NCI-H1105 treated with DMSO at 0.1 percent for 48 hours (cell line): ENCODE results near the gene PFKFB3.
"Not testable (repeated sequence)": the region's sequence is repeated elsewhere in the genome, so short reads cannot be mapped to it uniquely, and the experiment has no call there.

Experiments used
- DNase-seq: peaks from one replicate; lab custom pipeline; 2025; lab: John Stamatoyannopoulos, UW

The PFKFB3 gene

DNA sequence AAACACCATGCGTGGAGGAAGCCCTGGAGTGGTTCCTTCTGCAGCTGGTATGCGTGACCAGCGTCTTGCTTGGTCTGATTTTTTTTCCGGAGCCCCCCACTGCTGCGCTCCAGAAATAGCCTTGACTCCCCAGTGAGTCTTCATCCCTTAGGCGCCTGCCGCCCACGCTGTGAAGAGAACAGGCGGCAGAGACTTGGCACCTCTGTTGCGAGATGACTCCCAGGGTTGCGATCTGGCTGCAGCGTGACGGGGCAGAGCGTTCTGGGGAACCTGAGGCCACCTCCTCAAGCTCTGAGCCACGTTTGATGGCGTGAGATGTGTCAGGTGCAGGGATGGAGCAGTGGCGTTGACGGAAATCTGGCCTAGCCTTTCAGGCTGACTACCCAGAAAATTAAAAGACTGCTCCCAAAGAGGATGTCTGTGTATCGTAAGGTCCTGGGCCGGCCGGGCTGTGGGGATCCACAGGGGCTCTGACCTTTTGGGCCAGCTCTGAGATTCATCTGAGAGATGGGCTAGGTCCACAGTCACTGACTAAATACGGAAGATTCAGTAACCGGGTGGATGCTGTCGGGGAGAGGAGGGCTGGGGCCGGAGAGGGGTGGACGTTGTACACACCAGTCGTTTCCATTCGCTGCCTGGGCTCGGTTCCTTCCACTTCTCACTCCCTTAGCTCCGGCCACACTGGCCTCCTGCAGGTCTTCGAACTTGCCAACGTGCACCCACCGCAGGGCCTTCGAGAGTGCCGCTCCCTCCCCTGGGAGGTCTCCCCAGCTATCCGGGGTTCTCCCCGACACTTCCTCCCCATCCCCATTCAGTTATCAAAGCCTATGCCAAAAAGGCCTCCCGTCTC, 33.8 kb downstream of the PFKFB3 start:
- DNase-seq = no peak

DNA sequence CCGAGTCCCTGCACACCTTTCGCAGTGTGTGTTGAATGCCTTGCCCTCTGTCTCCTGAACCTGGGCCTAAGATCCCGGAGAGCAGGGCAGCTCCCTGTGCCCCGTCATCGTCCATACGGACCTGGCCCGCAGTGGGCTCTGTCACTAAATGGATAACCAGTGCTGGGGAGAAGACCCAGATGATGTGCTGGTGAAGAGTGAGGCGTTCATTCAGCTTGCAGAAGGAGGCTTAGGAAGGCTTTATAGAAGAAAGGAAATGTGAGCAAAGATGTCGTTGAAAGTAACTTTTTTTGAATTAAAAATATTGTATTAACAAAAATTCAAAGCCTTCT, 34.4 kb downstream of the PFKFB3 start:
- no peak for DNase-seq

GRCh38 chr10:6238587-6239212, 36.0 kb downstream of the PFKFB3 start:
- DNase-seq = not testable (repeated sequence)

- DNase-seq = no peak
These were observed 36.7 kb downstream of the PFKFB3 start for GRCh38 chr10:6239213-6239991.

DNA sequence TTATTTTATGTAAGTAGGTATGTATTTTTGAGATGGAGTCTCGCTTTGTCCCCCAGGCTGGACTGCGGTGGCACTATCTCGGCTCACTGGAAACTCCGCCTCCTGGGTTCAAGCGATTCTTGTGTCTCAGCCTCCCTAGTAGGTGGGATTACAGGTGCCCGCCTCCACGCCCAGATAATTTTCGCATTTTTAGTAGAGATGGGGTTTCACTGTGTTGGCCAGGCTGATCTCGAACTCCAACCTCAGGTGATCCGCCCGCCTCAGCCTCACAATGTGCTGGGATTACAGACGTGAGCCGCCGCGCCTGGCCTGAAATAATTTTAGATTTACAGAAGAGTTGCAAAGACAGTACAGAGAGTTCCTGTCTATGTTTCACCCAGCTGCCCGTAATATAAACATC, 37.5 kb downstream of the PFKFB3 start:
- no peak for DNase-seq

- no peak for DNase-seq
These were observed 39.4 kb downstream of the PFKFB3 start for GRCh38 chr10:6242089-6242488.

DNA sequence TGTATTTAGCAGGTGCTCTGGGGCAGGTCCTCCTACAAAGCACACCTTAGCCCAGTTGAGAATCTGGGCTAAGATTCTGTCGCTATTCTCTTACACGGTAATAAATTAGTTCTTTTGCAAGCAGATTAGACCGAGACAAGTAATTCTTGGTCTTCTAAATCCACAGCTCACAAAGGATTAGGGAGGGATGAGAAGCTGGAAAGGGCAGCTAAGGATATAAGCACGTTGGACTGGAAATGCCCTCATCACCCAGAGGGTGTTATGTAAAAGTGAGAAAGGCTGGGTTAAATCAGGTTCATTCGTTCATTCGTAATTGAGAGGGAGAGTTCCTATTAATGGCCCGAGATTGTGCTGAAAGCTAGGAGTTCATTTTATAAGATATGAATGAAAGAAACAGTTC, 41.8 kb downstream of the PFKFB3 start:
- DNase-seq = no peak

DNA sequence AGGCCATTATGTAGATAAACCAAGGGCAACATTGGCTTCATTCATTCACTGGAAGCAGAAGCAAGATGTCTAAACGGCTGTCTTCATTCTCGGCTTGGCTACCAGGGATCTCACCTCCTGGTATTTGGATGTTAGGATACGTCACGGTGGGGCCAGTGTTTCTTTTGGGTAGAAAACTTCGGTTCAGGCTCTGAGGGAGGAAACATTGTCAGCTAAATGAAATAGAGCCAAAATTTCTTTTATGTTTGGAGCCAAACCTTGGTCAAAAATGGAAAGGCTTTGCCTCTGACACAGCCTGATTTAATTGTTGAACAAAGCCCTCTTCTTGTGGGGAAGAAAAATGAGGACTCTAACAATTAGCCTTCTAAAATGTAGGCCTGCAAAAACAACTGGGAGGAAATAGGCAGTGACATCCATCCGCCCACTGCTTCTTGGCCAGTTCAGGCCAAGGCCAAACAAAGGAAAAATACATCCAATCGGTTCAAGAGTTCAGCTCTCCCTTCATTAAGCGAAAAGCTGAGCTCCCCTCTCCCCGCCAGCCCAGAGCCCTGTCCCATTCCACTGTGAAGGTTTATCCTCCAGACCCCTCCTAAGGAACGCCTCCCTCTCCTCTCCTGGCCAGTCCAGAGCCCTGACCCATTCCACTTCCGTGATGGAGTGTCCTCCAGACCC, 44.4 kb downstream of the PFKFB3 start:
- no peak for DNase-seq

DNA sequence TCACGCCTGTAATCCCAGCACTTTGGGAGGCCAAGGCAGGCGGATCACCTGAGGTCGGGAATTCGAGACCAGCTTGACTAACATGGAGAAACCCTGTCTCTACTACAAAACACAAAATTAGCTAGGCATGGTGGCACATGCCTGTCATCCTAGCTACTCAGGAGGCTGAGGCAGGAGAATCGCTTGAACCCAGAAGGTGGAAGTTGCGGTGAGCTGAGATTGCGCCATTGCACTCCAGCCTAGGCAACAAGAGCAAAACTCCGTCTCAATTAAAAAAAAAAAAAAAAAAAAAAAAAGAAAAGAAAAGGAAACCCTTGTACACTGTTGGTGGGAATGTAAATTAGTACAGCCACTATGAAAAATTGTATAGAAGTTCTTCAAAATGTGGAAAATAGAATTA, 46.2 kb downstream of the PFKFB3 start:
- DNase-seq = not testable (repeated sequence)

GRCh38 chr10:6249698-6250097, 47.0 kb downstream of the PFKFB3 start:
- DNase-seq = no peak

GRCh38 chr10:6250745-6251144, 48.0 kb downstream of the PFKFB3 start:
- DNase-seq = no peak

DNA sequence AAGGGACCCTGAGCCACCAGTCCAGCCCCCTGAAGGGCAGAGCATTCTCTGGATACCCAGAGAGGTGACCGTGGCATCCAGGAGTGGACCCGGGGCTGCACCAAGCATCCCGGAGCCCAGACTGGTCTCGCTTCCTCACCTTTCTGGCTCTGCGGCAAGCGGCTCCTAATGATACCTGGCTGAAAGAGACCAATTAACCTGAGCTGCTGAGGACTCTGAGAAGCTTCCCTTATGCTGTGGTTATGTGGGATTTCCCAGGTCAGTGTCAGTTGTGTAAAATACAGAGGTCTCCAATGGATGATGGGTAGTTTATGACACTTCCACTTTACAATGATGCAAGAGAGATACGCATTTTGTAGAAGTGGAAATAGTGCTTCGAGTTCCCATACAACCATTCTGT, 51.5 kb downstream of the PFKFB3 start:
- no peak for DNase-seq

- DNase-seq = no peak
These were observed 52.9 kb downstream of the PFKFB3 start for GRCh38 chr10:6255548-6256061.

GRCh38 chr10:6256439-6256838, 53.7 kb downstream of the PFKFB3 start:
- DNase-seq = no peak

DNA sequence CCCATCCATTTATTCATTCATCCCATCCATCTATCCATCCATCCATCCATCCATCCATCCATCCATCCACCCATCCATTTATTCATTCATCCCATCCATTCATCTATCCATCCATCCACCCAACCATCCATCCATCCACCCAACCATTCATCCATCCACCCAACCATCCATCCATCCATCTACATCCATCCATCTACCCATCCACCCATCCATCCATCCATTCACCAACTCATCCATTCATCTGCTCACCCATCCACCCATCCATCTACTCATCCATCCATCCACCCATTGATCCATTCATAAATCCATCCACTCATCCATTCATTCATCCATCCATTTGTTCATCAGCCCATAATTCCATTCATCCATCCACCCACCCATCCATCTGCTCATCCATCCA, 56.4 kb downstream of the PFKFB3 start:
- no peak for DNase-seq

GRCh38 chr10:6260843-6261242, 58.1 kb downstream of the PFKFB3 start:
- no peak for DNase-seq

- no peak for DNase-seq
These were observed 65.2 kb downstream of the PFKFB3 start for GRCh38 chr10:6267941-6268340.

GRCh38 chr10:6269432-6269831, 66.7 kb downstream of the PFKFB3 start:
- no peak for DNase-seq

DNA sequence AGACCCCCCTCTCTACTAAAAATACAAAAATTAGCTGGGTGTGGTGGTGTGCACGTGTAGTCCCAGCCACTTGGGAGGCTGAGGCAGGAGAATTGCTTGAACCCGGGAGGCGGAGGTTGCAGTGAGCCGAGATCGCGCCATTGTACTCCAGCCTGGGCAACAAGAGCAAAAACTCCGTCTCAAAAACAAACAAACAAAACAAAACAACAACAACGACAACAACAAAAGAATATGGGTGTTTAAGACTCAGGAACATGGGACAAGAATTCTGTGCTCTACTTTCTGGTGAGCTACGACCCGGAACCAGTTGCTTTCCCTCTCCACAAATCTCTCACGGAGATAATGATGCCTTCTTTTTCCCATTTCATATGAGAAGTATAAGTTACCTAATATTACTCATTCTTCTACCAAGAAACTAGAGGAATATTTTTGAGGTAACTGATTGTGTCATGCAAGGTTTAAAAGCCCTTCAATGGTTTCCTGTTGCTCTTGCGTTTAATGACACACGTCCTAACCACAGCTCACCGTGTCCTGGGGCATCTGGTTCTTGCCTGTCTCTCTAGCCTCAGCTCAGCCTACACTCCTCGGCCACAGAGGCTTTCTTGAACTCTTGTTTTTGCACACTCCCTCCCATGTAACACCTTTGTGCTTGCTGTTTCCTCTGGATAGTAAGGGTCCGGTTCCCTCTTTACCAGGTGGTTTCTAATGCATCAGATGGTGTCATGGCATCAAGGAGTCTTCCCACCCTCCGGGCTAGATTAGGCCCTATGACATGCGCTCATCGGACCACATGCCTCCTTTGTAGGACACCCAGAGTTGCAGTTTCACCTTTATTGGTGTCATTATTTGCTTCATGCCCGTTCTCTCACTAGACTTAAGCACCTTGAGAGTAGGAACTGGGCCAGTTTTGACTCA, 67.5 kb downstream of the PFKFB3 start:
- no peak for DNase-seq

DNA sequence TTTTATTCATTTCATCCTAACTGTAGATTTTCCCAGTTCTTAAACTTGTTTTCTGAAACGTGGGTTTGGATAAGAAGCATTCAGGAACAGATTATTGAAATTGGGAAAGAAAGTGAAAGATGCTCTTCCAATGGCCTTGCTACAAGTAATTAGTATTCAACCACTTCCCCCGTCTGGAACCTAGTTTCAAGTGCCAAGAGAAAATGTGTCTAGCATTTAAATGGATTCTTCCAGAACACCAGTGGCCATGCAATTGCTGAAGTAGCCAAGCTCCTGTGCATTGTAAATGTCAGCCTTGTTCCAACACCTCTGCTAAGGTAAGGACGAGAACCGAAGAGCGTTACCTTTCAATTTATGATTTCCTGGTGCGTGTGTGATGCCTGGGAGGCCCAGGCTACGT, 68.2 kb downstream of the PFKFB3 start:
- no peak for DNase-seq

GRCh38 chr10:6271663-6272062, 68.9 kb downstream of the PFKFB3 start:
- no peak for DNase-seq
